Measurements from ENCODE around the gene CADM3. TPM values are rescaled to one million over a fixed set of nuclear protein-coding genes. Genes with fewer than 3 reads are reported as not detected.

The CADM3 gene
- total and polyA plus RNA-seq, 2 donors (not counting 3 experiments of a cell fraction or from before 2014, with no cell fraction given): 2.7 to 6.0 TPM

- TF ChIP-seq CTCF (IDR thresholded peaks at IDR 0.05; ENCODE audit: extremely low read depth in 1 of 2, insufficient read depth in 1 of 2, low read depth in 1 of 2, low read length in 2 of 2) (no peak), EZH2 (IDR thresholded peaks at IDR 0.05; ENCODE audit: borderline replicate concordance, low read depth, low read length, severe bottlenecking) (no peak), POLR2A (IDR thresholded peaks at IDR 0.05; ENCODE audit: low read depth, low read length) (no peak), POLR2AphosphoS5 (IDR thresholded peaks at IDR 0.05; ENCODE audit: insufficient read depth, low read depth, low read length) (no peak), FOS (IDR thresholded peaks at IDR 0.05; ENCODE audit: borderline replicate concordance, insufficient read depth, low read length) (no peak), MYC (IDR thresholded peaks at IDR 0.05; ENCODE audit: low read depth, low read length) (no peak), GATA2 (IDR thresholded peaks at IDR 0.05; ENCODE audit: insufficient read depth, insufficient read length, low read depth, low read length) (no peak), JUN (IDR thresholded peaks at IDR 0.05; ENCODE audit: borderline replicate concordance, insufficient read depth, insufficient read length, low read depth) (no peak)
- TF ChIP-seq, protein P1, sequence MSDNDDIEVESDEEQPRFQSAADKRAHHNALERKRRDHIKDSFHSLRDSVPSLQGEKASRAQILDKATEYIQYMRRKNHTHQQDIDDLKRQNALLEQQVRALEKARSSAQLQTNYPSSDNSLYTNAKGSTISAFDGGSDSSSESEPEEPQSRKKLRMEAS (IDR thresholded peaks at IDR 0.05; ENCODE audit: insufficient read depth, insufficient read length): no peak
- ChIA-PET CTCF (interaction anchor here (0.7 to 1.8 kb wide), 10 partner anchors 10 to 683 kb away, joined by 3 to 22 read pairs (median 4); no protein-coding TSS in a partner anchor), POLR2A (no interaction called here)
- intact Hi-C loops (cut with micrococcal nuclease) (no loop called here), dilution Hi-C loops (cut with MboI; ENCODE audit: extremely low pct_ligation_motif_present, low sequenced_read_pairs) (no loop called here)
- Histone ChIP-seq H3K9ac (replicated peaks; ENCODE audit: extremely low read depth, insufficient read depth, low read length) (no peak overlapping the region), H3K9me1 (replicated peaks; ENCODE audit: control insufficient read depth, extremely low read depth, insufficient read depth, low read length) (no peaks in the 10 kb centered on the region), H3K4me3 (replicated peaks in 1 of 3; ENCODE audit: insufficient read depth in 1 of 3, low read depth in 1 of 3, low read length in 3 of 3) (no peak overlapping the region), H3K79me2 (ENCODE audit: control insufficient read depth, insufficient read depth, low read length) (no peaks in the 10 kb centered on the region), H3K36me3 (ENCODE audit: control insufficient read depth in 2 of 2, extremely low read depth in 1 of 2, insufficient read depth in 2 of 2, low read length in 2 of 2) (no peaks in the 10 kb centered on the region), H2AFZ (ENCODE audit: low read depth, low read length) (no peak overlapping the region), H3K4me2 (ENCODE audit: insufficient read depth, low read length) (no peak overlapping the region), H3K9me3 (replicated peaks; ENCODE audit: control insufficient read depth, insufficient read depth, low read length) (no peaks in the 10 kb centered on the region), H3K4me1 (ENCODE audit: control insufficient read depth, extremely low read depth, insufficient read depth, low read length) (peaks cover 12% of the 10 kb centered on the region), H3K27ac (ENCODE audit: insufficient read depth, low read depth, low read length) (no peak overlapping the region), H4K20me1 (replicated peaks; ENCODE audit: control insufficient read depth, extremely low read depth, insufficient read depth, low read length) (no peaks in the 10 kb centered on the region), H3K27me3 (ENCODE audit: control insufficient read depth in 2 of 2, insufficient read depth in 2 of 2, low read length in 2 of 2) (peaks cover 0 to 2% of the 10 kb centered on the region in 2 experiments)
- no TSS peak for BruUV-seq (replicated peaks)
- DNase-seq (ENCODE audit: low read depth, low spot score): no peak
- no peak for FAIRE-seq
Observed at GRCh38 chr1:159208175-159208825, 36.9 kb downstream of the CADM3 start.
